Smooth muscle cell (in vitro differentiated cells): Measurements from ENCODE around the gene LDAH. TPM values are rescaled to one million over a fixed set of nuclear protein-coding genes. Genes with fewer than 3 reads are reported as not detected.

ENCODE experiments used
- DNase-seq: peaks from one replicate; lab custom pipeline; 2025; ENCODE audit not compliant: unreplicated experiment; lab: John Stamatoyannopoulos, UW
- H2AFZ ChIP-seq: fragments of 200-600 bp; sonication (generic); 2 replicates; pipeline ENCODE4 v1.6.0; 2016; ENCODE audit warnings: antibody characterized with exemption, low read depth, mild to moderate bottlenecking
- H3F3A ChIP-seq: fragments of 200-600 bp; sonication (generic); 2 replicates; pipeline ENCODE4 v1.6.0; 2017; ENCODE audit warnings: antibody characterized with exemption, low read depth
- H3K27ac ChIP-seq: fragments of 200-600 bp; sonication (generic); 2 replicates; pipeline ENCODE4 v1.5.1; 2016; ENCODE audit warnings: low read depth, mild to moderate bottlenecking
- H3K27me3 ChIP-seq: fragments of 200-600 bp; sonication (generic); 2 replicates; pipeline ENCODE4 v1.6.1; 2016; ENCODE audit warnings: low read depth, mild to moderate bottlenecking
- H3K36me3 ChIP-seq: fragments of 200-600 bp; sonication (generic); 2 replicates; pipeline ENCODE4 v1.5.1; 2016; ENCODE audit warnings: low read depth
- H3K4me1 ChIP-seq: fragments of 200-600 bp; sonication (generic); 2 replicates; pipeline ENCODE4 v1.5.1; 2016; ENCODE audit warnings: low read depth
- H3K4me2 ChIP-seq: fragments of 200-600 bp; sonication (generic); 2 replicates; pipeline ENCODE4 v1.6.0; 2016; ENCODE audit warnings: mild to moderate bottlenecking
- H3K4me3 ChIP-seq: fragments of 200-600 bp; sonication (generic); 2 replicates; pipeline ENCODE4 v1.5.1; 2016; ENCODE audit warnings: mild to moderate bottlenecking
- H3K79me2 ChIP-seq: fragments of 200-600 bp; sonication (generic); 2 replicates; pipeline ENCODE4 v1.6.0; 2016; ENCODE audit warnings: low read depth, mild to moderate bottlenecking
- H3K9ac ChIP-seq: fragments of 200-600 bp; sonication (generic); 2 replicates; pipeline ENCODE4 v1.6.0; 2016; ENCODE audit warnings: low read depth
- H3K9me3 ChIP-seq: fragments of 200-600 bp; sonication (generic); replicated peaks from 2 replicates; pipeline ENCODE4 v1.5.1; 2016; ENCODE audit warnings: low read depth
- H4K20me1 ChIP-seq: fragments of 200-600 bp; sonication (generic); 2 replicates; pipeline ENCODE4 v1.6.0; 2016; ENCODE audit warnings: low read depth
- WGBS: methylation state at CpG from one replicate; pipeline ENCODE4 v1.1.7; 2016; ENCODE audit warnings: low lambda C conversion rate; 5-methylcytosine and 5-hydroxymethylcytosine counted together
- polyA plus RNA-seq: library from polyadenylated mRNA; unstranded; fragments of >200 nt; fragmentation: Nextera tagmentation; extraction: Ambion mirVana; gene quantifications from 2 replicates; pipeline ENCODE4 v1.2.1, GENCODE V29; 2016
- total RNA-seq: library from RNA; depleted of rRNA; stranded (reverse); fragments of >200 nt; gene quantifications from 2 replicates; pipeline ENCODE4 v1.2.3, GENCODE V29; 2014
- TF ChIP-seq, protein P1 (sequence below): fragments of 200-600 bp; sonication (generic); IDR thresholded peaks from 2 replicates; pipeline ENCODE4 v1.5.1; 2017; ENCODE audit warnings: borderline replicate concordance, mild to moderate bottlenecking, antibody characterized with exemption; ENCODE audit not compliant: insufficient read depth, poor library complexity, severe bottlenecking

The LDAH gene
- total and polyA plus RNA-seq, 2 experiments from 2014 or later: 14.9 to 15.7 TPM

DNA sequence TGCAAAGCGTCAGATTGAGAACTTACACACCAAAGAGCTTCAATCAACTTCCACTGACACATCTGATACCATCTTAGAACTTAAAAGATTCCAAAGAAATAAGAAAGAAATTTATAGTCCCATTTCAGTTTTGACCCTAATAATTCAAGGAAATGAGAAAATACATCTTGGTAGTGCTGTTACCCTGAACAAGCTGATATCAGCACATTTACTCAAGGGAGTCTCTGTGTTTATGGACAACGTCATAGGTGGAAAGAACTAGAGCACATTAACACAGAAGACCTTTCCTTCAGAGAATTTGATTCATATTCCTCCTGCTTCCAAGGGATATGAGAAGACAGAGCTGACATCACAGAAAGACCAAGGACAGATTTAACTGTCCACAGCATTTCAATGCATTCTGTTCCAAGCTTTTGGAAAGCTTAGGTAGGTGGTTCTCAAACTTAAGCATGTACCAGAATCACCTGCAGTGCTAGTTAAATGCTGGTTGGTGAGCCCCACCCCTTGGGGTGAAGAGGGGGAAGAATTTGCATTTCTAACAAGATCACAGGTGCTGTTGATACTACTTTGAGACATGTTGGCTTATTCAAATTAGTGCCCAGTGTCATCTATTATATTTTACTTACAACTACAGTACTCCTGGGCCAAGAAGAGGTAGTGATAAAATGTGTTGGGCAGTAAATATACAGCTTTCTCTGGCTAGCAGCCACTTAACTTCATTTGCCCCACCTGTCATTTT lies 59.8 kb downstream of the LDAH start:
- H4K20me1 ChIP-seq: no peaks in the 10 kb centered on the region
- no peaks in the 10 kb centered on the region for H3K9me3 ChIP-seq
- 94% methylated on average over 2 of the region's 2 CpGs for WGBS
- DNase-seq: no peak
- no peak overlapping the region for H3K4me3 ChIP-seq
- H3K27me3 ChIP-seq: no peaks in the 10 kb centered on the region
- no peak overlapping the region for H3K9ac ChIP-seq
- H3F3A ChIP-seq: no peaks in the 10 kb centered on the region
- no peak overlapping the region for H2AFZ ChIP-seq
- no peaks in the 10 kb centered on the region for H3K79me2 ChIP-seq
- no peaks in the 10 kb centered on the region for H3K36me3 ChIP-seq
- no peak overlapping the region for H3K4me2 ChIP-seq
- TF ChIP-seq, protein P1, sequence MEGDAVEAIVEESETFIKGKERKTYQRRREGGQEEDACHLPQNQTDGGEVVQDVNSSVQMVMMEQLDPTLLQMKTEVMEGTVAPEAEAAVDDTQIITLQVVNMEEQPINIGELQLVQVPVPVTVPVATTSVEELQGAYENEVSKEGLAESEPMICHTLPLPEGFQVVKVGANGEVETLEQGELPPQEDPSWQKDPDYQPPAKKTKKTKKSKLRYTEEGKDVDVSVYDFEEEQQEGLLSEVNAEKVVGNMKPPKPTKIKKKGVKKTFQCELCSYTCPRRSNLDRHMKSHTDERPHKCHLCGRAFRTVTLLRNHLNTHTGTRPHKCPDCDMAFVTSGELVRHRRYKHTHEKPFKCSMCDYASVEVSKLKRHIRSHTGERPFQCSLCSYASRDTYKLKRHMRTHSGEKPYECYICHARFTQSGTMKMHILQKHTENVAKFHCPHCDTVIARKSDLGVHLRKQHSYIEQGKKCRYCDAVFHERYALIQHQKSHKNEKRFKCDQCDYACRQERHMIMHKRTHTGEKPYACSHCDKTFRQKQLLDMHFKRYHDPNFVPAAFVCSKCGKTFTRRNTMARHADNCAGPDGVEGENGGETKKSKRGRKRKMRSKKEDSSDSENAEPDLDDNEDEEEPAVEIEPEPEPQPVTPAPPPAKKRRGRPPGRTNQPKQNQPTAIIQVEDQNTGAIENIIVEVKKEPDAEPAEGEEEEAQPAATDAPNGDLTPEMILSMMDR: no peak
- H3K4me1 ChIP-seq: no peaks in the 10 kb centered on the region
- H3K27ac ChIP-seq: no peak overlapping the region

DNA sequence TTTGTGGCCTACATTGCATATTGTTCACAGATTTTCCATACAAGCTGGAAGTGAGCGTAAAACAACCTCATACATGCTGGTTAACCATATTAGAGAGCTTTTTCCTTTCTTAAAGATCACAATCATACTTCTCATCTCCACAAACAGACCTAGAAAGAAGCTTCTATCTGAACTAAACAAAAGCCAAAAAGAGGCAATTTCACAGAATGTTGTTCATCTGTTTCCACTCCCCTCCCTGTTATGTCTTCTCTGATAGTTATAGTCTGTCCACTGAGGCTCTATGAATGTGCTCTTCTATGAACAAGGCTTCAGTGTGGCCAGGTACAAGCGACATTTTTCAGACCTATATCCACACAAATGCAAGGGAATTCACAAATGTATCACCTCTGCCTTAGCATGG lies 63.4 kb downstream of the LDAH start:
- no peak overlapping the region for H3K4me3 ChIP-seq
- H3K4me2 ChIP-seq: no peak overlapping the region
- H3K9me3 ChIP-seq: no peaks in the 10 kb centered on the region
- no peaks in the 10 kb centered on the region for H3K79me2 ChIP-seq
- H3F3A ChIP-seq: no peaks in the 10 kb centered on the region
- no peak for DNase-seq
- H3K27me3 ChIP-seq: no peaks in the 10 kb centered on the region
- no peak overlapping the region for H3K27ac ChIP-seq
- no peaks in the 10 kb centered on the region for H4K20me1 ChIP-seq
- H3K36me3 ChIP-seq: no peaks in the 10 kb centered on the region
- H3K9ac ChIP-seq: no peak overlapping the region
- no peaks in the 10 kb centered on the region for H3K4me1 ChIP-seq
- TF ChIP-seq, protein P1: no peak
- H2AFZ ChIP-seq: no peak overlapping the region
- WGBS: 96% methylated on average over 2 of the region's 2 CpGs

DNA sequence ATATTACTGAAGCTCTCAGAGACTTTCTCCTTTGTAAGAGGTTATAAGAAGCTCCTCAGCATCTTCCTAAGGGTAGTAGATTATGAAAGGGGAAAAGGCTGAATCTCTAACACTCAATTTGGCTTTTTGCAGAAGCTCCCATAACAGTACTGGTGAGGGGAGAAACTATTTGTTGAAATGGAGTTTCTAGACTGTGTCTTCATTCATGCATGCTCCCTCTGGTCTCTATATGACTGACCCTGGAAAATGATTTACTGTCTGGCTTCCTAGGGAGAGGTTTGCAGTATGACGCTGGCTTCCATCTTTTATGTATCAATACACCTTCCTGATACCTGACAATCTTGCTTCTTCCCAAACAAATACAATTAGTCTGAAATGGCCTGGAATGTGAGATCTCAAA lies 63.9 kb downstream of the LDAH start:
- Histone ChIP-seq H3K79me2 (no peaks in the 10 kb centered on the region), H4K20me1 (no peaks in the 10 kb centered on the region), H3K4me2 (no peak overlapping the region), H3K27me3 (no peaks in the 10 kb centered on the region), H3K9ac (no peak overlapping the region), H3K36me3 (no peaks in the 10 kb centered on the region), H3K4me3 (no peak overlapping the region), H3F3A (no peaks in the 10 kb centered on the region), H3K9me3 (no peaks in the 10 kb centered on the region), H3K4me1 (no peaks in the 10 kb centered on the region), H2AFZ (no peak overlapping the region), H3K27ac (no peak overlapping the region)
- TF ChIP-seq, protein P1: no peak
- WGBS: 92% methylated on average over 1 of the region's 1 CpG
- DNase-seq: no peak
